ENCODE results near the gene PSMD12. TPM values are rescaled to one million over a fixed set of nuclear protein-coding genes. Genes with fewer than 3 reads are reported as not detected.

Gene PSMD12
- total and polyA plus RNA-seq, 9 of the 15 experiments (the other 6 are each of a cell fraction or from before 2014, with no cell fraction given), result 36.6 to 150 (median 65.5) TPM

DNA sequence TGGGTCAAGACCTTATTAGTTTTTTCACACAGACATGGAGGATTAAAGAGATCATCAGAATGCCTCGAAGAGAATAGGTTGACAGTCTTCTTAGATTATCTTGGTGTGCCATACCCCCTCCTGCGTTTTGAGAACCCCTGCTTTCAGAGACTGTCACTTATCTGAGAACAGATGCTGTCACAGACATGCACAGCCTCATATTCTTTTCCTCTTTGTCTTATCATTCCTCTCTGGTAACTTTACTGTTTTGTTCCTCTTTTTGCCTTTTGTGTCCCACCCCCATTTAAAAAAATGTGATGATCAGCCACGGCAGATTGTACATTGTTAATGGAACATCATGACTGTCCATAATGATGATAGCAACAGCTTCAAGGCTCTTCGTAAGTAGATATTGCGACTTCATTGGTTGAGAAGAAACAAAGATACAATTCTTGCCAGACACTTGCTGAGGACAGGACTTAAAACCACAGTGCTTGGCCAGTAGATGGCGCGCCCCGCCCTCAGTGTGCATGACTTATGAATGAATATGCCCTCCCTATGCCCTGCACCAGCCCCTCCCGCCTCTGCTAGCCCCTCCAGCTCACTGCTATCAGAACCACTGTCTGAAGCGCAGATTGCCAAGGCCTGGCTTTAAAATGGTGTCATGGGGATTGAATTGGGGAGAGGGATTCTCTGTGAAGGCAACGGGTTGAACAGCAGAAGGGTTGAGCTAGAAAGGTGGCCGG lies 8.1 kb upstream of the PSMD12 start (continued):
- TF ChIP-seq, protein P1, sequence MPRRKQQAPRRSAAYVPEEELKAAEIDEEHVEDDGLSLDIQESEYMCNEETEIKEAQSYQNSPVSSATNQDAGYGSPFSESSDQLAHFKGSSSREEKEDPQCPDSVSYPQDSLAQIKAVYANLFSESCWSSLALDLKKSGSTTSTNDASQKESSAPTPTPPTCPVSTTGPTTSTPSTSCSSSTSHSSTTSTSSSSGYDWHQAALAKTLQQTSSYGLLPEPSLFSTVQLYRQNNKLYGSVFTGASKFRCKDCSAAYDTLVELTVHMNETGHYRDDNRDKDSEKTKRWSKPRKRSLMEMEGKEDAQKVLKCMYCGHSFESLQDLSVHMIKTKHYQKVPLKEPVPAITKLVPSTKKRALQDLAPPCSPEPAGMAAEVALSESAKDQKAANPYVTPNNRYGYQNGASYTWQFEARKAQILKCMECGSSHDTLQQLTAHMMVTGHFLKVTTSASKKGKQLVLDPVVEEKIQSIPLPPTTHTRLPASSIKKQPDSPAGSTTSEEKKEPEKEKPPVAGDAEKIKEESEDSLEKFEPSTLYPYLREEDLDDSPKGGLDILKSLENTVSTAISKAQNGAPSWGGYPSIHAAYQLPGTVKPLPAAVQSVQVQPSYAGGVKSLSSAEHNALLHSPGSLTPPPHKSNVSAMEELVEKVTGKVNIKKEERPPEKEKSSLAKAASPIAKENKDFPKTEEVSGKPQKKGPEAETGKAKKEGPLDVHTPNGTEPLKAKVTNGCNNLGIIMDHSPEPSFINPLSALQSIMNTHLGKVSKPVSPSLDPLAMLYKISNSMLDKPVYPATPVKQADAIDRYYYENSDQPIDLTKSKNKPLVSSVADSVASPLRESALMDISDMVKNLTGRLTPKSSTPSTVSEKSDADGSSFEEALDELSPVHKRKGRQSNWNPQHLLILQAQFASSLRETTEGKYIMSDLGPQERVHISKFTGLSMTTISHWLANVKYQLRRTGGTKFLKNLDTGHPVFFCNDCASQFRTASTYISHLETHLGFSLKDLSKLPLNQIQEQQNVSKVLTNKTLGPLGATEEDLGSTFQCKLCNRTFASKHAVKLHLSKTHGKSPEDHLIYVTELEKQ (CRISPR knock-in tag; IDR thresholded peaks at IDR 0.05), result no peak
- TF ChIP-seq SAFB (IDR thresholded peaks at IDR 0.05; ENCODE audit: borderline replicate concordance, low read depth, low read length) (no peak), TRIM24 (IDR thresholded peaks at IDR 0.05) (peak; percentile 92 to 93), EZH2 (IDR thresholded peaks at IDR 0.05; ENCODE audit: borderline replicate concordance, low read depth, low read length) (no peak), ZNF224 (CRISPR knock-in tag; IDR thresholded peaks at IDR 0.05) (no peak), ZNF717 (CRISPR knock-in tag; IDR thresholded peaks at IDR 0.05) (no peak), RBM39 (optimal IDR thresholded peaks at IDR 0.05; ENCODE audit: low read depth, low read length) (no peak), IFI16 (CRISPR knock-in tag; IDR thresholded peaks at IDR 0.05) (no peak), ZNF274 (IDR thresholded peaks at IDR 0.05; ENCODE audit: borderline replicate concordance, low read depth, low read length) (peak; percentile 74), ADNP (tag; IDR thresholded peaks at IDR 0.05) (peak; percentile 50), ZNF184 (CRISPR knock-in tag; IDR thresholded peaks at IDR 0.05) (no peak), ZNF766 (CRISPR knock-in tag; conservative IDR thresholded peaks at IDR 0.05) (0 out of 2 replicates have a peak, but pooled peaks have one; percentile 13)
- TF ChIP-seq, protein P2, sequence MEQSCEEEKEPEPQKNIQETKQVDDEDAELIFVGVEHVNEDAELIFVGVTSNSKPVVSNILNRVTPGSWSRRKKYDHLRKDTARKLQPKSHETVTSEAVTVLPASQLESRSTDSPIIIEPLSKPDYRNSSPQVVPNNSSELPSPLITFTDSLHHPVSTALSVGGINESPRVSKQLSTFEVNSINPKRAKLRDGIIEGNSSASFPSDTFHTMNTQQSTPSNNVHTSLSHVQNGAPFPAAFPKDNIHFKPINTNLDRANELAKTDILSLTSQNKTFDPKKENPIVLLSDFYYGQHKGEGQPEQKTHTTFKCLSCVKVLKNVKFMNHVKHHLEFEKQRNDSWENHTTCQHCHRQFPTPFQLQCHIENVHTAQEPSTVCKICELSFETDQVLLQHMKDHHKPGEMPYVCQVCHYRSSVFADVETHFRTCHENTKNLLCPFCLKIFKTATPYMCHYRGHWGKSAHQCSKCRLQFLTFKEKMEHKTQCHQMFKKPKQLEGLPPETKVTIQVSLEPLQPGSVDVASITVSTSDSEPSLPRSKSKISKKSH (CRISPR knock-in tag; IDR thresholded peaks at IDR 0.05), result no peak
- TF ChIP-seq, protein P3, sequence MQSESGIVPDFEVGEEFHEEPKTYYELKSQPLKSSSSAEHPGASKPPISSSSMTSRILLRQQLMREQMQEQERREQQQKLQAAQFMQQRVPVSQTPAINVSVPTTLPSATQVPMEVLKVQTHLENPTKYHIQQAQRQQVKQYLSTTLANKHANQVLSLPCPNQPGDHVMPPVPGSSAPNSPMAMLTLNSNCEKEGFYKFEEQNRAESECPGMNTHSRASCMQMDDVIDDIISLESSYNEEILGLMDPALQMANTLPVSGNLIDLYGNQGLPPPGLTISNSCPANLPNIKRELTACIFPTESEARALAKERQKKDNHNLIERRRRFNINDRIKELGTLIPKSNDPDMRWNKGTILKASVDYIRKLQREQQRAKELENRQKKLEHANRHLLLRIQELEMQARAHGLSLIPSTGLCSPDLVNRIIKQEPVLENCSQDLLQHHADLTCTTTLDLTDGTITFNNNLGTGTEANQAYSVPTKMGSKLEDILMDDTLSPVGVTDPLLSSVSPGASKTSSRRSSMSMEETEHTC (IDR thresholded peaks at IDR 0.05), result no peak
- TF ChIP-seq, protein P4, sequence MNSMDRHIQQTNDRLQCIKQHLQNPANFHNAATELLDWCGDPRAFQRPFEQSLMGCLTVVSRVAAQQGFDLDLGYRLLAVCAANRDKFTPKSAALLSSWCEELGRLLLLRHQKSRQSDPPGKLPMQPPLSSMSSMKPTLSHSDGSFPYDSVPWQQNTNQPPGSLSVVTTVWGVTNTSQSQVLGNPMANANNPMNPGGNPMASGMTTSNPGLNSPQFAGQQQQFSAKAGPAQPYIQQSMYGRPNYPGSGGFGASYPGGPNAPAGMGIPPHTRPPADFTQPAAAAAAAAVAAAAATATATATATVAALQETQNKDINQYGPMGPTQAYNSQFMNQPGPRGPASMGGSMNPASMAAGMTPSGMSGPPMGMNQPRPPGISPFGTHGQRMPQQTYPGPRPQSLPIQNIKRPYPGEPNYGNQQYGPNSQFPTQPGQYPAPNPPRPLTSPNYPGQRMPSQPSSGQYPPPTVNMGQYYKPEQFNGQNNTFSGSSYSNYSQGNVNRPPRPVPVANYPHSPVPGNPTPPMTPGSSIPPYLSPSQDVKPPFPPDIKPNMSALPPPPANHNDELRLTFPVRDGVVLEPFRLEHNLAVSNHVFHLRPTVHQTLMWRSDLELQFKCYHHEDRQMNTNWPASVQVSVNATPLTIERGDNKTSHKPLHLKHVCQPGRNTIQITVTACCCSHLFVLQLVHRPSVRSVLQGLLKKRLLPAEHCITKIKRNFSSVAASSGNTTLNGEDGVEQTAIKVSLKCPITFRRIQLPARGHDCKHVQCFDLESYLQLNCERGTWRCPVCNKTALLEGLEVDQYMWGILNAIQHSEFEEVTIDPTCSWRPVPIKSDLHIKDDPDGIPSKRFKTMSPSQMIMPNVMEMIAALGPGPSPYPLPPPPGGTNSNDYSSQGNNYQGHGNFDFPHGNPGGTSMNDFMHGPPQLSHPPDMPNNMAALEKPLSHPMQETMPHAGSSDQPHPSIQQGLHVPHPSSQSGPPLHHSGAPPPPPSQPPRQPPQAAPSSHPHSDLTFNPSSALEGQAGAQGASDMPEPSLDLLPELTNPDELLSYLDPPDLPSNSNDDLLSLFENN (IDR thresholded peaks at IDR 0.05; ENCODE audit: low read depth in 2 of 2, low read length in 2 of 2), result no peak
- TF ChIP-seq, protein P5, sequence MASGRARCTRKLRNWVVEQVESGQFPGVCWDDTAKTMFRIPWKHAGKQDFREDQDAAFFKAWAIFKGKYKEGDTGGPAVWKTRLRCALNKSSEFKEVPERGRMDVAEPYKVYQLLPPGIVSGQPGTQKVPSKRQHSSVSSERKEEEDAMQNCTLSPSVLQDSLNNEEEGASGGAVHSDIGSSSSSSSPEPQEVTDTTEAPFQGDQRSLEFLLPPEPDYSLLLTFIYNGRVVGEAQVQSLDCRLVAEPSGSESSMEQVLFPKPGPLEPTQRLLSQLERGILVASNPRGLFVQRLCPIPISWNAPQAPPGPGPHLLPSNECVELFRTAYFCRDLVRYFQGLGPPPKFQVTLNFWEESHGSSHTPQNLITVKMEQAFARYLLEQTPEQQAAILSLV (tag; IDR thresholded peaks at IDR 0.05), result no peak

Measured in K562 (cell line).